SU-DHL-6 (cell line): Measurements from ENCODE around the gene MYO1G.
"Not testable (repeated sequence)": the region's sequence is repeated elsewhere in the genome, so short reads cannot be mapped to it uniquely, and the experiment has no call there.

Experiments
- EZH2phosphoT487 ChIP-seq: fragments of 200-600 bp; sonication (generic), shearing (Covaris generic); conservative IDR thresholded peaks from 2 replicates; pipeline ENCODE4 v1.6.1; 2018; ENCODE audit warnings: mild to moderate bottlenecking, antibody characterized with exemption, low read length, moderate library complexity, mixed read lengths
- TF ChIP-seq, protein P1 (sequence below): fragments of 200-600 bp; sonication (generic); IDR thresholded peaks from one replicate; pipeline ENCODE4 v1.5.1; 2017; ENCODE audit warnings: antibody characterized with exemption, mild to moderate bottlenecking, low read length, moderate library complexity; ENCODE audit not compliant: insufficient read depth, poor library complexity, severe bottlenecking

DNA sequence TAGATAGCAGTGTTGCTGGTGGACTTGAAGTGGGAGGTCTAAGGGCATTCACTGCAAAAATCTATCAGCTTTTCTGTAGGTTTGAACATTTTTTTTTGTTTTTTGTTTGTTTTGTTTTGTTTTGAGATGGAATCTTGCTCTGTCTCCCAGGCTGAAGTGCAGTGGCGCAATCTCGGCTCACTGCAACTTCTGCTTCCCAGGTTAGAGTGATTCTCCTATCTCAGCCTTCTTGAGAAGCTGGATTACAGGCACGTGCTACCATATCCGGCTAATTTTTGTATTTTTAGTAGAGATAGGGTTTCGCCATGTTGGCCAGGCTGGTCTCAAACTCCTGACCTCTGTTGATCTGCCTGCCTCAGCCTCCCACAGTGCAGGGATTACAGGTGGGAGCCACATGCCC is 44.3 kb downstream of the MYO1G start:
- TF ChIP-seq, protein P1, sequence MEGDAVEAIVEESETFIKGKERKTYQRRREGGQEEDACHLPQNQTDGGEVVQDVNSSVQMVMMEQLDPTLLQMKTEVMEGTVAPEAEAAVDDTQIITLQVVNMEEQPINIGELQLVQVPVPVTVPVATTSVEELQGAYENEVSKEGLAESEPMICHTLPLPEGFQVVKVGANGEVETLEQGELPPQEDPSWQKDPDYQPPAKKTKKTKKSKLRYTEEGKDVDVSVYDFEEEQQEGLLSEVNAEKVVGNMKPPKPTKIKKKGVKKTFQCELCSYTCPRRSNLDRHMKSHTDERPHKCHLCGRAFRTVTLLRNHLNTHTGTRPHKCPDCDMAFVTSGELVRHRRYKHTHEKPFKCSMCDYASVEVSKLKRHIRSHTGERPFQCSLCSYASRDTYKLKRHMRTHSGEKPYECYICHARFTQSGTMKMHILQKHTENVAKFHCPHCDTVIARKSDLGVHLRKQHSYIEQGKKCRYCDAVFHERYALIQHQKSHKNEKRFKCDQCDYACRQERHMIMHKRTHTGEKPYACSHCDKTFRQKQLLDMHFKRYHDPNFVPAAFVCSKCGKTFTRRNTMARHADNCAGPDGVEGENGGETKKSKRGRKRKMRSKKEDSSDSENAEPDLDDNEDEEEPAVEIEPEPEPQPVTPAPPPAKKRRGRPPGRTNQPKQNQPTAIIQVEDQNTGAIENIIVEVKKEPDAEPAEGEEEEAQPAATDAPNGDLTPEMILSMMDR: not testable (repeated sequence)
- TF ChIP-seq EZH2phosphoT487: not testable (repeated sequence)
